Measurements from ENCODE around the gene C2orf74.

The C2orf74 gene

GRCh38 chr2:61214171-61214570 is 52.2 kb downstream of the C2orf74 start:
- H3K36me3 ChIP-seq (replicated peaks), result peaks cover 24% of the 10 kb centered on the region

More at GRCh38 chr2:61214171-61214570, 52.2 kb downstream of the C2orf74 start:
- in situ Hi-C loops (cut with HindIII; ENCODE audit: low pct_ligation_motif_present, low sequenced_read_pairs), result no loop called here
- DNase-seq, result no peak
- Histone ChIP-seq H3K27me3 (replicated peaks) (no peaks in the 10 kb centered on the region), H3K4me3 (ENCODE audit: low read depth, low read length) (no peak overlapping the region), H3K27ac (no peak overlapping the region)
- TF ChIP-seq, protein P1, sequence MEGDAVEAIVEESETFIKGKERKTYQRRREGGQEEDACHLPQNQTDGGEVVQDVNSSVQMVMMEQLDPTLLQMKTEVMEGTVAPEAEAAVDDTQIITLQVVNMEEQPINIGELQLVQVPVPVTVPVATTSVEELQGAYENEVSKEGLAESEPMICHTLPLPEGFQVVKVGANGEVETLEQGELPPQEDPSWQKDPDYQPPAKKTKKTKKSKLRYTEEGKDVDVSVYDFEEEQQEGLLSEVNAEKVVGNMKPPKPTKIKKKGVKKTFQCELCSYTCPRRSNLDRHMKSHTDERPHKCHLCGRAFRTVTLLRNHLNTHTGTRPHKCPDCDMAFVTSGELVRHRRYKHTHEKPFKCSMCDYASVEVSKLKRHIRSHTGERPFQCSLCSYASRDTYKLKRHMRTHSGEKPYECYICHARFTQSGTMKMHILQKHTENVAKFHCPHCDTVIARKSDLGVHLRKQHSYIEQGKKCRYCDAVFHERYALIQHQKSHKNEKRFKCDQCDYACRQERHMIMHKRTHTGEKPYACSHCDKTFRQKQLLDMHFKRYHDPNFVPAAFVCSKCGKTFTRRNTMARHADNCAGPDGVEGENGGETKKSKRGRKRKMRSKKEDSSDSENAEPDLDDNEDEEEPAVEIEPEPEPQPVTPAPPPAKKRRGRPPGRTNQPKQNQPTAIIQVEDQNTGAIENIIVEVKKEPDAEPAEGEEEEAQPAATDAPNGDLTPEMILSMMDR (IDR thresholded peaks at IDR 0.05; ENCODE audit: low read depth, low read length, missing control alignments), result no peak
